ENCODE data around the gene PDCD4.

PDCD4 gene

DNA sequence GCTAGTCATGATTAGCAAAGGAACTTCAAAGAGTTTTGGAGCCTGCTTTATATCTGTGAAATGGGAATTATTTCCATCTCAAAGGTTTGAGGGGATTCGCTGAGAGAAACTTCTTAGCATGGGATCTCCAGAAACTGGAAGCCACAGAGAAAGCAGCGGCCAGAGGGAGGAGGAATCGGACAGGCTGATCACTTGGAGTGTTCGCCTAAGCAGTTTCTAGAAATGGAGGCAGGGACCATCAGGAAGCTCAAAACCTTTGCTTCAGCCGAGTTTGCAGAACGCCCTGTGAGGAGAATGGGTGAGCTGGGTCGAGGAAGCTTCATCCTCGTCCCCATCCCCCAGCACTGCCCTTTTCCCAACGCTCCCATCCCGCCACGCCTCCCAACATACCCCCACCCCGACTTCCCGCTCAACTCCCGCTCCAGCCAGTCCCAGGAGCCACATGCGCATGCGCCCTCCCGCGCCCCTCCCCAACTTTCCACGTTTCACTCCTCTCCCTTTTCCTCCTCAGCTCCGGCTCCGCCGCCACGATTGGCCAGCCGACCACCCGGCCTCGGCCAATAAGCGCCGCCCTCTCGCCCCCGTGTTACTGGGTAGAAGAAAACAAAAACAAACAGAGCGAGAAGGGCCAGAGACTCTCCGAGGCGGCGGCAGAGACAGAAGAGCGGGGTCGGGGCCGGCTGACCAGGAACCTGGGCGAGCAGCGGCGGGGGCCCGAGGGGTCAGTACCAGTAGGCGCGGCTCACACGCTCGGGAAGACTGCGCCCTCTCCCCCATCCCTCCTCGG, at the start of gene PDCD4:
TSS of gene PDCD4 (plus strand) at position 631 of the 787 bp plus-strand sequence. CDS start 4,100 bp downstream, outside the sequence.
- intact Hi-C loops (cut with micrococcal nuclease): loop anchor here (1.0 to 5.0 kb wide), 3 partner anchors 7 to 69 kb away; no protein-coding TSS in a partner anchor
- Mint-ChIP-seq H3K9me3 (no peaks in the 10 kb centered on the region), H3K4me1 (ENCODE audit: low read depth) (peaks cover 41% of the 10 kb centered on the region), H3K4me3 (peak within 1 kb of the TSS; percentile 86), H3K27me3 (no peaks in the 10 kb centered on the region), H3K36me3 (ENCODE audit: low read depth) (peaks cover 22% of the 10 kb centered on the region), H3K27ac (peak within 1 kb of the TSS; percentile 99)

- peaks cover 17% of the 10 kb centered on the region for H3K4me1 Mint-ChIP-seq (ENCODE audit: low read depth)
These were observed 49.6 kb upstream of the PDCD4 start for GRCh38 chr10:110822035-110822711.

DNA sequence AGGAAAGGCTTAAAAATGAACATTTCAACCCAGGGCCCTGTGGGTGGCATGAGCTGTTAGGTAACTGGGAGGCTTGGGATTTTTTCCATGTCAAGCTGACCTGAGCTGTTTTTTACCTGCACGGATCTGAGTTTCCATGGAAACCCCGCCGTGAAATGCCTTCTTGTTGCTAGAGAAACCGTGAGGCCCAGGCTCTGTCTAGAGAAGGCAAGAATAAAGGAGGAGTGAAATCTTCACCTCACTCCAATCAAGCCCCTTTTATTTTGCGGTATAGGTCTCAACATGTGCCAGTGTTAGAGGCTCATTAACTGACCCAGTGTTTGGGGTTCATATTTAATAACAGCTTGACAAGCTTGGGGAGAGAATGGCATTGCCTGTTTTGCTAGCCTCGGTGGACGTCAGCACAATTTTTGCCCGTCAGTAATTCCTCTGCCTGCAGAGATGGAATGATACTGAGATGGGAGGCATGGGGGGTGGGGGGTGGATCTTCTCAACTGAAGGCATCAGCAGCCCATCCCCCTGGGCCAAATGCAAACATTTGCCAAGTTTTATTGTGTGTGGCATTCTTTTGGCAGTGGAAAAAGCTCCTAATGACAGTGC, 48.9 kb upstream of the PDCD4 start:
- Mint-ChIP-seq H3K27ac (no peak overlapping the region), H3K4me1 (ENCODE audit: low read depth) (peaks cover 12% of the 10 kb centered on the region), H3K36me3 (ENCODE audit: low read depth) (no peaks in the 10 kb centered on the region), H3K27me3 (no peaks in the 10 kb centered on the region), H3K4me3 (no peak overlapping the region), H3K9me3 (no peaks in the 10 kb centered on the region)
- intact Hi-C loops (cut with micrococcal nuclease): no loop called here

More at GRCh38 chr10:110822035-110822711, 49.6 kb upstream of the PDCD4 start:
- Mint-ChIP-seq H3K27me3 (no peaks in the 10 kb centered on the region), H3K9me3 (no peaks in the 10 kb centered on the region), H3K4me3 (no peak overlapping the region), H3K27ac (no peak overlapping the region), H3K36me3 (ENCODE audit: low read depth) (no peaks in the 10 kb centered on the region)
- intact Hi-C loops (cut with micrococcal nuclease): no loop called here

- intact Hi-C loops (cut with micrococcal nuclease): no loop called here
- no peak overlapping the region for H3K27ac Mint-ChIP-seq
- no peak overlapping the region for H3K4me3 Mint-ChIP-seq
- peaks cover 5% of the 10 kb centered on the region for H3K4me1 Mint-ChIP-seq (ENCODE audit: low read depth)
- no peaks in the 10 kb centered on the region for H3K27me3 Mint-ChIP-seq
- H3K36me3 Mint-ChIP-seq (ENCODE audit: low read depth): no peaks in the 10 kb centered on the region
- H3K9me3 Mint-ChIP-seq: no peaks in the 10 kb centered on the region
These were observed 47.6 kb upstream of the PDCD4 start for GRCh38 chr10:110824152-110824441.

DNA sequence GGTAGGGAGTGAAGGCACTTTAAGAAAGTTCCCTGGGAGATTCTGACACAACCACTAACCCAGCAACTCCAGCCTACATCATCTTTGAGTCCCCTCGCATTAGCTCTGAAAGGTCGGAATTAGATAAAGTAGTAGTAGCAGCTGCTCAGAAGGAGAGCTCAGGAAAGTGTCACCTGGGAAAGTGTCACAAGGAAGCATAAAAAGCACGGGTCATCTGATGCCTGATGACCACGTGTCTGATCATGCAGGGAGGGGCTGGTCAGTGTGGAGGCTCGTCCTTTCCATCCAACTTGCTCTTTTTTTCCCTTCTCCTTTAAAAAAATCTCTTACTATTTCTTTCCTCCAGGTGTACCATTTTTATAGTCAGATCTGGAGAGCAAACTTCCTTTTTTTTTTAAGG, 47.1 kb upstream of the PDCD4 start:
- Mint-ChIP-seq H3K27me3 (peaks cover under 1% of the 10 kb centered on the region), H3K4me1 (ENCODE audit: low read depth) (peaks cover 5% of the 10 kb centered on the region), H3K27ac (no peak overlapping the region), H3K4me3 (no peak overlapping the region), H3K36me3 (ENCODE audit: low read depth) (no peaks in the 10 kb centered on the region), H3K9me3 (no peaks in the 10 kb centered on the region)
- intact Hi-C loops (cut with micrococcal nuclease): no loop called here

DNA sequence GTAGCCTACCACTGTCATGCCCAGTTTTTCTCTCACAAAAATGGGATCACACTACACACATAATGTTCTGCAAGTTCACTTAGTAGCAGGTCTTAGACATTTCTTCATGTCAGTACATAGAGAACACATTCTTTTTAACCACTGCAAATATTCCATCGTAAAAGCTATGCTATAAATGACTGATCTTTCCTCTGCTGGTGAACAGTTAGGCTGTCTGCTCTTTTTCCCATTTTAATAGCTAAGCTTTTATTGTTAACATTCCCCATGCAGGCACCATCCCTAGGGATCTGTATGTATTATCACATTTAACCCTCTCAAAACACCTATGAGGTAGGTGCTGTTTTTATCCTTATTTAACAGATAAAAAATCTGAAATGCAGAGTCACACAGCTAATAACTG, 46.2 kb upstream of the PDCD4 start:
- Mint-ChIP-seq H3K27ac (no peak overlapping the region), H3K4me1 (ENCODE audit: low read depth) (peaks cover 5% of the 10 kb centered on the region), H3K9me3 (no peaks in the 10 kb centered on the region), H3K36me3 (ENCODE audit: low read depth) (no peaks in the 10 kb centered on the region), H3K4me3 (no peak overlapping the region), H3K27me3 (peaks cover 1% of the 10 kb centered on the region)
- intact Hi-C loops (cut with micrococcal nuclease): no loop called here

GRCh38 chr10:110827410-110827809, 44.3 kb upstream of the PDCD4 start:
- no peaks in the 10 kb centered on the region for H3K9me3 Mint-ChIP-seq
- intact Hi-C loops (cut with micrococcal nuclease): no loop called here
- no peaks in the 10 kb centered on the region for H3K36me3 Mint-ChIP-seq (ENCODE audit: low read depth)
- H3K27ac Mint-ChIP-seq: no peak overlapping the region
- H3K4me1 Mint-ChIP-seq (ENCODE audit: low read depth): no peaks in the 10 kb centered on the region
- peaks cover 1% of the 10 kb centered on the region for H3K27me3 Mint-ChIP-seq
- H3K4me3 Mint-ChIP-seq: no peak overlapping the region

DNA sequence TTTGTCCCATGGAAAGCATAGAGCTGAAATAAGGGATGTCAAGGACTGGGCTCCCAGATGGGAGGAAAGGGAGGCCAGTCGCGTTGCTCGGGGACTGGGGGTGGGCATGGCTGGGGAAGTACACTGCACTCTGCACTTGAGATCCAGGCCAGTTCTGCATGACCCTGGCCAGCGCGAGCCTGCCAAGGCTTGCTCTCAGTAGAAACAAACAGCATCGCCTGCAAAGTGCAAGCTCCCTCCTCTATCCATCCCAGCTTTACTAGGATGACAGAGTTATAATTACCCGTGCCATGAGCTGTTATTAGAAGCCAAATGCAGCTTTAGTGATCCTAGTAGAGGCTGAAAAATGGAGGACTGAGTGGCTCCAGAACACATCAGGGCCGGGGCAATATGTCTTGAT, 43.9 kb upstream of the PDCD4 start:
- Mint-ChIP-seq H3K27ac (no peak overlapping the region), H3K27me3 (peaks cover 1% of the 10 kb centered on the region), H3K9me3 (no peaks in the 10 kb centered on the region), H3K4me3 (no peak overlapping the region), H3K4me1 (ENCODE audit: low read depth) (no peaks in the 10 kb centered on the region), H3K36me3 (ENCODE audit: low read depth) (no peaks in the 10 kb centered on the region)
- intact Hi-C loops (cut with micrococcal nuclease): no loop called here

GRCh38 chr10:110828525-110828924, 43.2 kb upstream of the PDCD4 start:
- intact Hi-C loops (cut with micrococcal nuclease): no loop called here
- Mint-ChIP-seq H3K27ac (no peak overlapping the region), H3K27me3 (peaks cover 1% of the 10 kb centered on the region), H3K4me1 (ENCODE audit: low read depth) (no peaks in the 10 kb centered on the region), H3K4me3 (no peak overlapping the region), H3K36me3 (ENCODE audit: low read depth) (no peaks in the 10 kb centered on the region), H3K9me3 (no peaks in the 10 kb centered on the region)

- intact Hi-C loops (cut with micrococcal nuclease): no loop called here
- H3K27ac Mint-ChIP-seq: no peak overlapping the region
These were observed 41.9 kb upstream of the PDCD4 start for GRCh38 chr10:110829721-110830410.

GRCh38 chr10:110833234-110833940, 38.3 kb upstream of the PDCD4 start:
- no peak overlapping the region for H3K4me3 Mint-ChIP-seq
- H3K9me3 Mint-ChIP-seq: no peaks in the 10 kb centered on the region
- intact Hi-C loops (cut with micrococcal nuclease): no loop called here
- H3K36me3 Mint-ChIP-seq (ENCODE audit: low read depth): no peaks in the 10 kb centered on the region
- H3K27me3 Mint-ChIP-seq: peaks cover 1% of the 10 kb centered on the region
- H3K27ac Mint-ChIP-seq: no peak overlapping the region
- peaks cover 21% of the 10 kb centered on the region for H3K4me1 Mint-ChIP-seq (ENCODE audit: low read depth)

More at GRCh38 chr10:110829721-110830410, 41.9 kb upstream of the PDCD4 start:
- Mint-ChIP-seq H3K4me1 (ENCODE audit: low read depth) (no peaks in the 10 kb centered on the region), H3K4me3 (no peak overlapping the region), H3K36me3 (ENCODE audit: low read depth) (no peaks in the 10 kb centered on the region), H3K9me3 (no peaks in the 10 kb centered on the region), H3K27me3 (peaks cover 1% of the 10 kb centered on the region)

GRCh38 chr10:110833941-110834628, 37.6 kb upstream of the PDCD4 start:
- Mint-ChIP-seq H3K27me3 (peaks cover 1% of the 10 kb centered on the region), H3K36me3 (ENCODE audit: low read depth) (no peaks in the 10 kb centered on the region), H3K4me1 (ENCODE audit: low read depth) (peaks cover 21% of the 10 kb centered on the region), H3K27ac (no peak overlapping the region), H3K4me3 (no peak overlapping the region), H3K9me3 (no peaks in the 10 kb centered on the region)
- intact Hi-C loops (cut with micrococcal nuclease): no loop called here

Measured in dendritic cell treated with granulocyte-macrophage colony-stimulating factor and Interleukin-4, amounts not matched to agents 40 ng/mL and 50 ng/mL, for 4 days (primary cell).